CMK (cell line): ENCODE data around the gene ANKLE2.
"Not testable (repeated sequence)": the region's sequence is repeated elsewhere in the genome, so short reads cannot be mapped to it uniquely, and the experiment has no call there.

Experiments
- DNase-seq: peaks from one replicate; pipeline ENCODE4 v3.0.0-alpha.2; 2010; ENCODE audit warnings: low read depth

The ANKLE2 gene

DNA sequence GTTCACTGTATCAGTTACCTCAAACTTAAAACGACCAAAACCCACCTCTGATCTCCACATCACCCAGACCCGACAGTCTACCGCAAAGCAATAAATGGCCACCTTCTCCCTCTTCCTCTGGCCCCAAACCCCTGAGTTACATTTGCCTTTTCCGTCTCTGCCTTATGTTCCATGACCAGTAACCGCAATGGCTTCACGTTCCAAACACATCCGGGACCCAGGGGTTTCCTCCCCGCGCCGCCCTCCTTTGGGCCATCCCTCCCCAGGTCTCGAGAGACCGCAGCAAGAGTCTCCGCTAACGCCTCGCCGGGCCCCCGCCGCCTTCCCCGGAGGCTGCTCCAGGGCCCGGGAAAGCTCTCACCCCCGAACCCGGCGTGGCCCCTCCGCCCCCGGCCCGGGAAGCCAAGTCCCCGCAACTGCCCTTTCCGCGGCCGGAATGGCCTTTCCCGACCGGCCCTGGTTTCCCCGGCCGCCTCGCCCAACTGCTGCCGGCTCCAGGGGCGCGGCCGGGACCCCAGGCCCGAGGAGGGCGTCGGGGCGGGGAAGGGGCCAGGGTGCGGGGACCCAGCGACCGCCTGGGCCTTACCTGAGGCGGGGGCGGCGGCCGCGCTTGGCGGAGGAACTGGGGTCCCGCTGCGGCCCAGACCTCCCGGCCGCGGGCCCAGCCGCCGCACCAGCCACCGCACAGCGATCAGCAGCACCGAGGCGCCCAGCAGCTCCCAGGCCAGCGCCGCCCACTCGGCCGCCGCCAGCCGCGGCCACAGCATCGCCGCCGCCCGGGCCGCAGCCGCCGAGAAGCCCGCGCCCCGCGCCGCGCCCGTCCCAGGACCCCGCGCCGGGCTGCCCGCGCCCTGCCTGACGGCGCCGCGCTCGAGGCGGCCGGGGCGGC lies at the start of gene ANKLE2:
ANKLE2 (minus strand) TSS at position 801 of the 889 bp plus-strand sequence; CDS start at position 767, 34 bp downstream.
- DNase-seq, result no peak

- not testable (repeated sequence) for DNase-seq
These were observed 47.8 kb upstream of the ANKLE2 start for GRCh38 chr12:132809391-132809790.

DNA sequence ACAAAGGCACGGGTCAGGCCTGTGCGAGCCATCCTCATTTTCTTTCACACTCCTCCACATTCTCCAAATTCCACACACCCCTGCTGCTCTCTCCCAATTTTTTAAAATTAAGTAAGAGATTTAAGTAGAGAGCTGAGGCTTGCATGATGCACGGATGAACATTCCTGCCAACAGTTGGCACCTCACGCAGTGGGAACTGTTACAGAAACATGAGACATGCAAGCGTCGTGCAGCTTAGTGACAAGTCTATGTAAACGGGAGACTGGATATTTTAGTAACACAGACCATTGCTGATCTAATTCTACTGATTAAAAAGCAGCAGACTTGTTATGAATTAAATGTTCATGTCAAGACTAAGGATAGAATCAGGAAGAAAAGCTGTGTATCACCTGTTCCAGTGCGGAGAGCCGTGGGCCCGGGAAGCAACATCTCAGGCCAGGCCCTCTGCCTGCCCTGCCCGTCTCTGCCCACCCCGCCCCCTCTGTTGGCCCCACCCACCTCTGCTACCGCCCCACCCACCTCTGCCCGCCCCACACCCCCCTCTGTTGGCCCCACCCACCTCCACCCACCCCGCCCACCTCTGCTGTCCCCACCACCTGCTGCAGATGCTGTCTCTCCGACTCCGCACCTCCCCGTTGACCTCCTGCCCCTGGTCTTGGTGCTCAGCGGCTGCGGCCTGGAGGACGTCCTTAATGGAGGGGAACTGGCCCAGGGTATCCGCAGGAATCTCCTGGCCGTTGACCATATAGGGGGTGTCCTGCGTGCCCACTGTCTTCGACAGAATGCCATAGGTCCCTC lies 45.9 kb upstream of the ANKLE2 start:
- no peak for DNase-seq

GRCh38 chr12:132806857-132807256 lies 45.2 kb upstream of the ANKLE2 start:
- DNase-seq, result no peak

DNA sequence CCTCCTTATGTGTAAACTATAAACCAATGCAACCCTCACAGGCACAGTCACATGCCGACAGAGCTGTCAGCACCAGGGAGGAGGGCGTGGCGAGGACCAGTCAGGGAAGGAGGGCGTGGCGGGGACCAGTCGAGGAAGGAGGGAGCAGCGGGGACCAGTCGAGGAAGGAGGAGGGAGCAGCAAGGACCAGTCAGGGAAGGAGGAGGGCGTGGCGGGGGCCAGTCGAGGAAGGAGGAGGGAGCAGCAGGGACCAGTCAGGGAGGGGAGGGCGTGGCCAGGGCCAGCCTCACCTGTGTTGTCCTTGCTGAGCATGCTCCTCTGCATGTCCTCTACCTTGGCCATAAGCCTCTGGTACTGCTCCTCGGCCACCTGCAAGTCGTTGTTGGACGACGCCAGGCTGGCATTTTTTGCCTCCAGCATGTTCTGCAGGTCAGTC lies 42.8 kb upstream of the ANKLE2 start:
- DNase-seq, result no peak

DNA sequence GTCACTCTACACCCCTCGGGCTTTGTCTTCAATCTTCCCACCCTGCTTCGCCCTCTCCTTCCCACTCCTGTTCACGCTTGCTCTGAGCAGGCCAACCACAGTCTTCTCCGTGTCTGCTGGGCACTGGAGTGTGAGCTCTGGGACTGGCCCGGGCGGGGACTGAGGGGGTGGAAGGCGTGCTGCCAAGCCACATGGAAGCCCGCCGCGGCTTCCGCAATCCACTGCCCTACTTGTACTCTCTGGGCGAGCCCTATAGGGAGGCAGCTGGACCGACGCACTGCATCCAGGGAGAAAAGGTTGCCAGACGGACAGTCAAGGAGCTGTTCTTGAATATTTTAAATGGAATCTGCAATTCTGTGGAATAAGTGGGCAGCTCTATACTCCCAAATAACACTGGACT lies 42.3 kb upstream of the ANKLE2 start:
- no peak for DNase-seq

- DNase-seq, result no peak
These were observed 41.5 kb upstream of the ANKLE2 start for GRCh38 chr12:132803125-132803524.

DNA sequence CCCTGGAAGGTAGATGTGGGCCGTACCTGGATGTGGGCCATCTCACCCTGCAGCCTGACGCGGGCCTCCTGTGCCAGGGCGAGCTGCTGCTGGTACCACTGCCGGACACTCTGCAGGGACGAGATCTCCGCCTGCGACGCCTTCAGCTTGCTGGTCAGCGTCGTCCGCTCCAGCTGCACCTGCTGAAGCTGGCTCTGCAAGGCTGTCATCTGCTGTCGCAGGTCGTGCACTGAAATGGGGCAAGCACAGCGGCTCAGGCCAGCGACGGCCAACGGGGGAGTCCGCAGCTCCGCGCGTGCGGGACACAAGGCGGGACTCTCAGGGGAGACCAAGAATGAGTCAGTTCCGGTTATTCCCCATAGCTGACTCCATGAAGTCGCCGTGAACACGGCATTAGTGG lies 40.1 kb upstream of the ANKLE2 start:
- DNase-seq, result no peak

DNA sequence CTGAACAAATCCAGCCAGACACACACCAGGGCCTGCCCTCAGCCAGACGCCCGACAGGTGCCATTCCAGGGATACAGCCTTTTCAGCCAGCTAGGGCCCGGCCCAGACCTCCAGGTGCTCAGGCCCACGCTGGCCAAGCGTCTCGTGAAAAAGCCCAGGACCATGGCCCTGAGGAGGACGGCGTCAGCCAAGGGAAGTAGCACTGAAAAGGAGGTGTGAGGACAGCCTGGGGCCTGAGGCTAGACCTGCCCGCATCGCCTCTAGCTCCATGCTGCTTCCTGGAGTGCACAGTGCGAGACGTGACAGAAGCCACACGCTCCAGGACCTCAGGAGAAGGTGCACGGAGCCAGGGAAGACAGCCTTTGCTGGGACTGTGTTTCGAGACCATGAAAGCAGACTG lies 37.2 kb upstream of the ANKLE2 start:
- DNase-seq, result no peak

- DNase-seq, result no peak
These were observed 36.4 kb upstream of the ANKLE2 start for GRCh38 chr12:132797820-132798570.

DNA sequence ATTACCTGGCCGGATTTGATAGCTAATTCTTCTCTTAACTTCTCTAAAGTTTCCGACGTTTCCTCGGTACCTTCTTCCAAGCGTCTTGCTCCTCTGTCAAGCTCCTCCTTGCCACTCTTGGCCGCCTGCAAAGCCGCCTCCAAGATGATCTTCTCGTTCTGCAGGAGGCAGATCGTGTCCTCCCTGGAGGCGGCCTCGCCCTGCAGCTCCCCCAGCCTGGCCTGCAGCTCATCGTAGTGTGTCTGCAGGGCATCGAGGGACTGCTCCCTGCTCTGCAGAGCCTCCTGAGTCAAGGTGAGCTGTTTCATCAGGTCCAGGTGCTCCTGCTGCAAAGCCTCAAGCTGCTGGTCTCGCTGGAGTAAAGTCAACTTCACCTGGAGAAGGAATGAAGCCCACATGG lies 34.2 kb upstream of the ANKLE2 start:
- no peak for DNase-seq

DNA sequence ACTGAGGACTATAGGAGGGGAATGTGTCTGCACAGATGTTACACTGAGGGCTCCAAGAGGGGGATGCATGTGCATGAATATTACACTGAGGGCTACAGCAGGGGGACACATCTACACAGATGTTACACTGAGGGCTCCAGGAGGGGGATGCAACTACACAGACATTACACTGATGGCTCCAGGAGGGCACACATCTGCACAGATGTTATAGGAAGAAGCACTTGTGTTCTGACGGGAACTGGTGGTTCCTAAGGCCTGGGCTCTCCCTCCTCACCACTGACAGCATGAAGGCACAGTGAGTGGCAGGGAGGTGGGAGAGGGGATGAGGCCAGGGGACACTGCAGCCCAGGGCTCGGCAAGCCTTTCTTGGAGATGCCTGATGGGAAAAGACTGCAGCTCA lies 30.3 kb upstream of the ANKLE2 start:
- DNase-seq, result not testable (repeated sequence)

DNA sequence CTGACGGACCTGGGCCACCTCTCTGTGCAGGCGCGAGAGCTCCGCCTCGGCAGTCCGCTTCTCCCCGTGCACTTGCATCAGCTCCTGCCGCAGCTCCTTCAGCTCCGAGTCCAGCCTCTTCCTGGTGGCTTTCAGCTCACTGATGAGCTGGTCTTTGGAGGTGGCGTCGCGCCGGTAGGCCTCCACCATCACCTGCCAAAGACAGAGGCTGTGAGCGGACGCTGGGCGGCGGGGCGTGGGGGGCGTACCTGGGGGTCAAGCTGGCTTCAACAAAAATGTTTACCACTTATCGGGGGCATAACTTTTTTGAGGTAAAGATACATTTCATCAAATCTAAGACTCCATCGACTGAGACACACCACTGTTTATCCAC lies 27.5 kb upstream of the ANKLE2 start:
- no peak for DNase-seq

DNA sequence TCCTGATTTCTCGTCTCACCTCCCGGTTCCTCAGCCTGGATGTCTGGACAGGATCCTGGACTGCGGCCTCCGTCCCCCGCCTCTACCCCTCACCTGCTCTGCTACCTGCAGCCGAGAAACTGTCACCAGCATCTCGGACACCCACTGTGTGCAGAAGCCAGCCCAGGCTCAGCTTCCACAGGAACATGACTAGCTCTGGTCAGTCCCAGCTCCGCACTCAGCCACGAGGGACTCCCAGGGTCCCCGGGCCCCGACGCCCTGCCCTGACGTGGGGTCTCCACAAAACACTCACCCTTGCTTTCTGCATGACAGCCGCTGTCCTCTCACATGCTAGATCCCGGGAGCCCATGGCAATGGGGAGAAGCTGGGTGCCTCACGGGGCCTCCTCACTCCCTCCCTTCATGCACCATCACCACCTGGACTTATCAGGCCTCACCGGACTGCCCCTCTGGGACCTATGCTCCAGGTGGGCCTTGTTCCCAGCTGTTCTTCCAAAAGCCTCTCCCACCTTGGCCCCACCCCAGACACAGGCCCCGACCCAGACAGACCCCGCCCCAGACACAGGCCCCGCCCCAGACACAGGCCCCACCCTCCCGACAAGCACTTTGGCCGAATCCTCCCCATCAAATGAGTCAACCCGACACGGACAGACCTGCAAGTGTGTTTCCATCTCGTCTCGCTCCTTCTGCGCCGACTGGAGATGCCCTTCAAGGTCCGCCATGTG lies 26.9 kb upstream of the ANKLE2 start:
- no peak for DNase-seq

DNA sequence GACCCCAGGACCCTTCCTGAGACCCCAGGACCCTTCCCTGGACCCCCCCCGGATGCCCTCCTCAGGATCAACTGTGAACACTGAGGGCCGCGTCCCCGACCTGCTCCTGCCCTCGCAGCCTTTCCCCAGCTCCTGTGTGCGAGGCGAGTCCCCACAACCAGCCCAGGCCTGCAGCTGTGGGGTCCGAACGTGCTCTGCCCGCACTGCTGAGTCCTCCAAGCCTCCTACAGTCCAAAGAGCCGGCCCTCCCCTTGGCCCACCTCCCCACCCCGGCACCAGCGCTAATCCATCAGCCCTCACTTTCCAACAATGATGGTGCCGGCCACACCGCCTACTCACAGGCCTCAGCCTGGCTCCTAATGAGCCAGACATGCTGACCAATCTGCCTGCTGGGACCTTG lies 26.2 kb upstream of the ANKLE2 start:
- DNase-seq, result no peak

DNA sequence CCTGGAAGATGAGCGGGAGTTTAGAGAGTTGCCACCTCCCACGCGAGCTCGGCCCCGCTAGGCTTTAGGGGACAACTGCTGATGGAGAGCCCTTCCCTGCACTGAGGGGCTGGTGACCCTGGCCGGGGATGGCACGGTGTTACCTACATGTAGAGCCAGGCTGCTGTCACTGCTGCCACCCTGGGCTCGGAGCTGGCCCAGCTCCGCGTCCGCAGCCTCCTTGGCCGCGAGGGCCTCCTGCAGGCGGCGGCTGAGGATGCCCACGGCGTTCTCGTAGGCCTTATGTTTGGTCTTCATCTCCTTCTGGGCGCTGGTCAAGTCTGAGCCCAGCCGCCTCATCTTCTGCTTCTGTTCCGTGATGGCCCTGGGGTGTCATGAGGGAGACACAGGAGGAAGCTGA lies 24.6 kb upstream of the ANKLE2 start:
- DNase-seq, result no peak

- no peak for DNase-seq
These were observed 22.9 kb upstream of the ANKLE2 start for GRCh38 chr12:132784580-132784979.

DNA sequence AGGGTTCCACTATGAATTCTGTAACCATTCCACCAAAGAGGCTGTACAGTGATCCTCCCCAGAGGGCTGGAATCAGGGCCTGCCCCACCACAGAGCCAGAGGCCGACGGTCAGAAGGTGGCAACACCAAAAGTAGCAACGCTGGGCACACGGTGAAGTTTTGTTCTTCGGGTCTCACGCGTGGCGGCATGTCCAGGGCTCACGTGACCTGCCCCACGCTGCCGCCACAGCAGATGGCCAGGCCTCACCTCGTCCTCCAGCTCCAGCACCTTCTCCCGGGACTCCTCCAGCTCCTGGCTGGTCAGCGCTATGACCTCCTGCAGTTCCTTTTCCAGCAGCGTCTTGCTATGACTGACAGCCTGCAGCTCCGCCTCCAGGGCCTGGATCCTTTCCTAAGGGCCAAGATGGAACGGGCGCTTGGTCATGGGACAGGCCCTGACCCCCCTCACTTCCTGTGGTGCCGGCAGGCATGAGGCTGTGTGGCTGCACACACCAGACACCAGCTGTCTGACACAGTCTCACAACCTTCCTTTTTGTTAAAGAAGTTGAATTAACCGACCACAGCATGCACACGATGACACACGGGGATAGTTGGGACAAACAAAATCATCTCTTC lies 22.4 kb upstream of the ANKLE2 start:
- DNase-seq, result no peak

- DNase-seq, result no peak
These were observed 20.3 kb upstream of the ANKLE2 start for GRCh38 chr12:132781938-132782337.

DNA sequence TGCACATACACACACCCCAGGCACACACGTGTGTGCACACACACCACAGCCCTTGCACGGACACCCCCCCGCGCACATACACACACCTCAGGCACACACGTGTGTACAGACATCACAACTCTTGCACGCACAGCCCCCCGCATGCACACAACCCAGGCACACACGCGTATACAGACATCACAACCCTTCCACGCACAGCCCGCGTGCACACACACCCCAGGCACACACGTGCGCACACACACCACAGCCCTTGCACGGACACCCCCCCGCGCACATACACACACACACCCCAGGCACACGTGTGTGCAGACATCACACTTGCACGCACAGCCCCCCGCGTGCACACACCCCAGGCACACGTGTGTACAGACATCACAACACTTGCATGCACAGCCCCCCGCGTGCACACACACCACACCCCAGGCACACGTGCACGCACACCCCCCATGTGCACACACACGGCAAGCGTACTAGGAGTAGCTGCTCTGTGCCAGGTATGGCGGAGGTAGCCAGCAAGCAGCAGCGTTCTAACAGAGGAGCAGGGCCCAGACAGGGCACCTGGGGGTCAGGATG lies 18.2 kb upstream of the ANKLE2 start:
- no peak for DNase-seq

GRCh38 chr12:132777614-132778013 lies 16.0 kb upstream of the ANKLE2 start:
- DNase-seq, result no peak
